ENCODE measurements around the gene STARD8.

- TF ChIP-seq CTCF (IDR thresholded peaks at IDR 0.05) (no peak), ZFX (IDR thresholded peaks at IDR 0.05; ENCODE audit: borderline replicate concordance) (no peak)
Observed at GRCh38 chrX:68644861-68645260, 2.6 kb upstream of the STARD8 start.
